KBM-7 (cell line): ENCODE measurements around the gene SHANK1.
A peak's percentile ranks its signal among the peaks of the same experiment; 100 is the strongest.

Experiments
- DNase-seq: peaks from one replicate; pipeline ENCODE4 v3.0.0-alpha.2; 2015
- in situ Hi-C: fragments of 300-500 bp; cut with MboI; formaldehyde crosslinking; loops from 2 replicates; pipeline ENCODE4 v1.14.3; 2020; ENCODE audit warnings: low sequenced_read_pairs, low pct_unique_long_range_greater_than_20kb, mixed read lengths

SHANK1 gene

DNA sequence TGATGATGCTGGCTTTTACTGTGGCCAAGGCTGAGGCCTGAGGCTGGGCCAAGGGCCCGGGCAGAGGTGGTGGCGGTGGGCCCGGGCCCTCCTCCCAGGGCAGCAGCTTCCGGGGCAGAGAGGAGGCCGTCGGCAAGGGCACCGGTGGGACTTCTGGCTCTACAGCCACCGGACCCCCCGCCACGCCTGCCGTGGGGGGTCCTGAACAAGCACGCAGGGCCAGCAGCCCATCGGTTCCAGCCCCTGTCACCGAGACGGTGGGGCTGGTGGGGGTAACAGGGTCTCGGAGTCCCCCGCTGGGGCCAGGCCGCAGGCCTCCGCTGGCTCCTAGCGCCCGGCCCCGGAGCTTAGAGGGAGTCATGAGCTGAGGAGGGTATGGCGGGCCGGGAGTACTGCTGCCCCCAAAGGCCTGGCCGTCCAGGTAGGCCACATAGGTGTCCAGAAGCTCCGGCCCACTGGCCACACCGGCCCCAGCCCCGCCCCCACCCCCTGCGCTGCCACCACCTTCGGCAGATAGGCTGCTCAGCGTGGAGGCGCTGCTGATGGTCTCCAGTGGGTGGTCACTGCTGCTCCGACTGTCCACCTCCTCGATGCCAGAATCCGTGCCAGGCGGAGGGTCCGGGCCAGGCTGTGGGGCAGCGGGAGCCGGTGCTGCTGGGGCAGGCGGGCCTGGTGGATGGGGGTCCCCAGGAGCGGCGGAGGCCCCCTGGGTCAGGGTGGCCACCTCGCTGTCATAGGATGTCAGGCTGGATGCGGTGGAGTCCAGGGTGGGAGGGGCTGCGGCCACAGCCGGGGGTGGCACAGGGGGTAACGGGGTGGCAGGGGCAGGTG, 53.0 kb downstream of the SHANK1 start:
- DNase-seq = no peak
- in situ Hi-C loops = no loop called here

- in situ Hi-C loops = no loop called here
- no peak for DNase-seq
These were observed 55.4 kb downstream of the SHANK1 start for GRCh38 chr19:50664204-50664603.

- no peak for DNase-seq
These were observed 56.2 kb downstream of the SHANK1 start for GRCh38 chr19:50663482-50663790.

DNA sequence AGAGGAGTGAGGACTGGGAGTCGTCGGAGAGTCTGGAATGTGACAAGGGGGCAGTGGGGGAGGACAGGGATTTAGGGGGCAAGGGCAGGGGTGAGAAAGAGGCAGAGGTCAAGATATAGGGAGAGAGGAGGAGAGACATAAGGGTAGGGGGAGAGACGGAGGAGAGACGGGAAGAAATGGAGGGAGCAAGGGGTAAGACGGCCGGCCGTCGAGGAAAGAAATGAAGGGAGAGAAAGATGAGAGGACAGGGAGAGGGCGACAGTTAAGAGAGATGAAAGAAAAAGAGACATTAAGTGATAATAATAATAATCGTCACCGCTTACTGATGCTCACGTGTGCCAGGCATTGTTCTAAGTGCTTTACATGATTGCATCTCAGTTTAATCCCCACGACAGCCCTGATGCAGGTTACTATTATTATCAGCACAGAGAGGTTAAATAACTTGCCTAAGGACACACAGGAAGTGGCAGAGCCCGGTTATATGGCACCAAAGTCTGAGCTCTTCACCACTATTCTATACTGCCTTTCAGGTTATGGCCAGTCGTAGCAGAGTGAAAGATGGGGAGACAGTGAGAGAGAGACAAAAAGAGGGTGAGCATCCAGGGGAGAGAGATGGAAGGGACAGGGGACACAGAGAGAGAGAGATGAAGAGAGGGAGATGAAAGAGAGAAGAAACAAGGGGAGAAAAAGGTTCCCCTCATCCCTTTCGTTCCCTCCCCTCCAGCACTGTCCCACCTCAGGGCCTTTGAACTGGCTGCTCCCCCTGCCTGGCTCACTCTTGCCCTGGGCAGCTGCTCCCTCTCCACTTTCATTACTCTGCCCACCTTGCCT, 56.7 kb downstream of the SHANK1 start:
- in situ Hi-C loops = no loop called here
- no peak for DNase-seq

More at GRCh38 chr19:50663482-50663790, 56.2 kb downstream of the SHANK1 start:
- in situ Hi-C loops = no loop called here

GRCh38 chr19:50661766-50662650, 57.6 kb downstream of the SHANK1 start:
- in situ Hi-C loops = no loop called here
- no peak for DNase-seq

DNA sequence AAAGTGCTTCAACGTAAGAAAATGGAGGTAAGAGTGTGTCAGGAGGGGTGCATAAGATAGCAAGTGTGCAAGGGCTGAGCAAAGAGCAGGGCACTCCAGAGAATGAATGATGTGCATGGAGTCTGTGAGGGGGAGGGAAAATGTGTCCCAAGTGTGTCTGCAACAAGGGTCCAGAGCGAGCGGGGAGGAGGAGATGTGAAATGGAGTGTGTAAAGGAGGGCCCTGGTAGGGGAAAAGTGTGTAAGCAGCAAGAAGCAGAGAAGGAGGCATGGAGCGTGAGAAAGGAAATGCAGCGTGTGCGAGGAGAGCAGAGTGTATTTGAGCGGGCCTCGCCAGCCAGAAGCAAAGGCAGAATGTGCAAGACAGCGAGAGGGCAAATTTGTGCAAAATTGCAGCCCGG, 58.6 kb downstream of the SHANK1 start:
- in situ Hi-C loops = no loop called here

DNA sequence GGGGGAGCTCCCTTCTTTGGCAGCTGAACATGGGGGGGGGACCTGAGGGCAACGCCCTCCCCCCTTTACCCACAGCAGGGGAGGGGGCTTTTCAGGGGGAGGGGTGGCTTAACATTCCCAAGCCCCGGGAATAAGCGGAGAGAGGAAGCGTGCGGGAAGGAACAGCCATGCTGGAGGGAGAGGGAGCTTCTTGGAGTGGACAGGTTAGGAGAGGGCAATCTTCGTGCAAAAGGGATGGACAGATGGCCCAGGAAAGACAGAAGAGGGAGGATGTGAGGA, 59.6 kb downstream of the SHANK1 start:
- DNase-seq = no peak
- in situ Hi-C loops = no loop called here

More for the DNA sequence above, 58.6 kb downstream of the SHANK1 start:
- no peak for DNase-seq

- in situ Hi-C loops = no loop called here
- DNase-seq = no peak
These were observed 60.1 kb downstream of the SHANK1 start for GRCh38 chr19:50659318-50660087.

GRCh38 chr19:50658441-50659317, 60.9 kb downstream of the SHANK1 start:
- DNase-seq = no peak
- in situ Hi-C loops = no loop called here

DNA sequence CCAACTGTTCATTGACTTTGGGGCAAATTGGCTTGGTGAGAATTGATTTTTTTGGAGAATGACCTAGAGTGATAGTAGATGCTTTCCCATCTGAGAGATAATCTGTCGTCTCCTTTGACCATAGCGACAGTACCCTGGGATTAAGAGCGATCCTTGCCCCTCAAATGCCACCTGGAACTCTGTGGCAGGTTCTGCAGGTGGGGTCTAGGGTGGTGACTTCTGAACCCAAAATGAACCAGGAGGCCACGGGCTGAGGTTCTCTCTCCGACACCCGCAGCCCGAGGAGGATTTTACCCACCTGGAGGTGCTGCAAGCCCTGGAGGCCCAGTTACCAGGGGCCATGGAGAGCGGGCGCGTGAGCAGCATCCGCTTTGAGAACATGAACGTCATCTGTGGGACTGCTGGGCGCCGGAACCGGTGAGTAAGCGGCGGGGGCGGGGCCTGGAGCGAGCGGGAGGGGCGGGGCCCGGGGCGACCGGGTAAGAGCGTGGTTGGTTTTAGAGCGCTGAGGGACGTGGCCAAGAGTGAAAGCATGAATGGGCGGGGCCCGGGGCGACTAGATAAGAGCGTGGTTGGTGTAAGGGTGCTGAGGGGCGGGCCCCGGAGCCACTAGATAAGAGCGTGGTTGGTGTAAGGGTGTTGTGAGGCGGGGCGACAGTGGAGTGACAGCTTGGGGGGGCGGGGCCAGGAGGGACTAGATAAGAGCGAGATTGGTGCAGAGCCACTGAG, 61.7 kb downstream of the SHANK1 start:
- peak; percentile 83 for DNase-seq
- in situ Hi-C loops = no loop called here

GRCh38 chr19:50657222-50657669, 62.4 kb downstream of the SHANK1 start:
- no peak for DNase-seq

DNA sequence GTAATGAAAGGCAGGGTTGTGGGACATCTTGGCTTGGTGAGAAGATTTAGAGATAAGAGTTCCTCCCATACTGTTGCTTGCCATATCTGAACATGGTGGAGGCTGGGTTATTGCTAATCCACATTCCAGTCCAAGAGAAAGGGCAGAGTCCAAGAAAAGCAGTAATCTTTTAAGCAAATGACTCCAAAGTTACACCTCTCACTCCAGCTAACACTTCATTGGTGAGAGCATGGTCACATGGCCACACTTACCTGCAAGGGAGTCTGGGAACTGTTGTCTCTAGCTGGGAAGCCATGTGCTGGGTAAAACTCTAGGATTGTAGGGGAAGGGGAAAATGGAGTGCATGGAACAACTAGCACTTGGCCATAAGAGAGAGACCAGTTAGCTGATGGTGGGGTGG, 64.7 kb downstream of the SHANK1 start:
- no peak for DNase-seq
- in situ Hi-C loops = no loop called here

More at GRCh38 chr19:50657222-50657669, 62.4 kb downstream of the SHANK1 start:
- in situ Hi-C loops = no loop called here

- in situ Hi-C loops = no loop called here
- no peak for DNase-seq
These were observed 66.9 kb downstream of the SHANK1 start for GRCh38 chr19:50652722-50653121.

DNA sequence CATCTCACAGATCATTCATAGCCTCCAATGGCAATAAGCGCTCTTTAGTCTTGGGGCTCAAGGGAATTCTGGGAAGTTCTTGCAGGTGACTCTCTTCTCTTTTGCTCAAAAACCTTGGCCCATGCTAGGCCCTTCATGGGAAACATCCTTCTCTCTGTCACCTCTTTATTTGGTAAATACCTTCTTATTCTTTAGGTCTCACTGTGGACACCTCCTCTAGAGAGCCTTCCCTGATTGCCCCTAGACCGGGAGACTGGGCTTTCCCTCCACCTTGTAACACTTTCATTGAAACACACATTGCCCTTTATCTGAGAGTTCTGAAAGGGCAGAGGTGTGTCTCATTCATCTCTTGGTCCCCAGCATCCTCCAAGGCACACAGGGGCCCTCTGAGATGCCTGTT, 68.4 kb downstream of the SHANK1 start:
- no peak for DNase-seq
- in situ Hi-C loops = no loop called here

- in situ Hi-C loops = no loop called here
- no peak for DNase-seq
These were observed 69.9 kb downstream of the SHANK1 start, which contains the start of gene C19orf81 for GRCh38 chr19:50649433-50650391. TSS of gene C19orf81 (plus strand) at chr19:50649445. CDS start at chr19:50649445, 0 bp downstream.

GRCh38 chr19:50648659-50649058, 70.9 kb downstream of the SHANK1 start:
- DNase-seq = no peak
- in situ Hi-C loops = no loop called here
